ENCODE measurements around the gene CALML3. TPM values are rescaled to one million over a fixed set of nuclear protein-coding genes. Genes with fewer than 3 reads are reported as not detected.

The CALML3 gene
- total and polyA plus RNA-seq, 2 donors (not counting 1 experiment from before 2014, with no cell fraction given) = not detected

DNA sequence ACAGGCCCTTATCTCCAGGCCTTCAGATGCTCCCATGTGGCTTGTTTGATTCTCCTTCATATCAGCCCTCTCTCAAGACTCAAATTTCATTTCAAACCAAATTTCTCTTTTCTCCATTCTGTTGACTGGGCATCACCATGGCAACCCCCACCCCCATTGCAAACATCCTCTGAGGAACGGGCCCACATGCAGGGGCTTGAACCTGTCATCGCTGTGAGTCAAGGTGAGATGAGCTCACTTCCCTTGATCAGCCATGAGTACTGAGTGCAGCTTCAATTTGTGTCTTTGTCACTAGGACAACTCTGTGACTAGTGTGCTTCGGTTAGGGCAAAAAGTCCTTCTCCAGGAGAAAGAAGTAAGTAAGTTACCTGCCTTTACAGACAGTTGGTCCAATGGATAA, 41.9 kb downstream of the CALML3 start:
- H3K27me3 ChIP-seq (ENCODE audit: control insufficient read depth, insufficient read depth, low read length) = no peaks in the 10 kb centered on the region
- no peak overlapping the region for H3K27ac ChIP-seq (ENCODE audit: insufficient read depth, low read length)

DNA sequence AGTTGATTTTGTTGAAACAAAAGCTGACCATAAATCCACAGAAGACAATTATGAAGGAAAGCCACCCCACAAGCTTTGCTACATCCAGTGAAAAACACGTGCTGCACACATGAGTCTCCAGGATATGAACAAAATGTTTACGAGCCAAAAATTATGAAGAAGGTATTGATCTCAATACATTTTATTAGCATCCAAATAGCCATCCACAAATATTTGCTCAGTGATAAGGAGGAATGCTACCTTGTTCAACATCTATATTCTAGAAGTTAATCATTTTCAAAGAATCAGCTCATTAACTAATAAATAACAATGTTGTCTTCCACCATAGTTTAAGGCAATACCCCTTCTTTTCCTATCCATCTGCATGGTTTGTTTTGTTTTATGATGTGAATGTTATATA, 42.7 kb downstream of the CALML3 start:
- Histone ChIP-seq H4K20me1 (ENCODE audit: control insufficient read depth, extremely low read depth, insufficient read depth, low read length) (no peaks in the 10 kb centered on the region), H3K9me3 (ENCODE audit: control insufficient read depth, insufficient read depth, low read depth, low read length) (no peaks in the 10 kb centered on the region), H3K4me3 (replicated peaks in 1 of 4; ENCODE audit: control extremely low read depth in 1 of 4, insufficient read depth in 1 of 4, low read depth in 3 of 4, low read length in 4 of 4) (no peak overlapping the region), H3K4me2 (ENCODE audit: extremely low read depth, insufficient read depth, low read length) (no peak overlapping the region), H3K4me1 (ENCODE audit: control insufficient read depth, extremely low read depth, insufficient read depth, low read length) (peaks cover 7% of the 10 kb centered on the region), H3K79me2 (ENCODE audit: control insufficient read depth, insufficient read depth, low read length) (no peaks in the 10 kb centered on the region), H3K9ac (ENCODE audit: insufficient read depth, low read length) (no peak overlapping the region), H3K27me3 (ENCODE audit: control insufficient read depth, insufficient read depth, low read length) (no peaks in the 10 kb centered on the region), H3K36me3 (ENCODE audit: control insufficient read depth, insufficient read depth, low read length) (no peaks in the 10 kb centered on the region), H3K27ac (ENCODE audit: insufficient read depth, low read length) (no peak overlapping the region), H2AFZ (ENCODE audit: low read length) (no peak overlapping the region)
- TF ChIP-seq, protein P1, sequence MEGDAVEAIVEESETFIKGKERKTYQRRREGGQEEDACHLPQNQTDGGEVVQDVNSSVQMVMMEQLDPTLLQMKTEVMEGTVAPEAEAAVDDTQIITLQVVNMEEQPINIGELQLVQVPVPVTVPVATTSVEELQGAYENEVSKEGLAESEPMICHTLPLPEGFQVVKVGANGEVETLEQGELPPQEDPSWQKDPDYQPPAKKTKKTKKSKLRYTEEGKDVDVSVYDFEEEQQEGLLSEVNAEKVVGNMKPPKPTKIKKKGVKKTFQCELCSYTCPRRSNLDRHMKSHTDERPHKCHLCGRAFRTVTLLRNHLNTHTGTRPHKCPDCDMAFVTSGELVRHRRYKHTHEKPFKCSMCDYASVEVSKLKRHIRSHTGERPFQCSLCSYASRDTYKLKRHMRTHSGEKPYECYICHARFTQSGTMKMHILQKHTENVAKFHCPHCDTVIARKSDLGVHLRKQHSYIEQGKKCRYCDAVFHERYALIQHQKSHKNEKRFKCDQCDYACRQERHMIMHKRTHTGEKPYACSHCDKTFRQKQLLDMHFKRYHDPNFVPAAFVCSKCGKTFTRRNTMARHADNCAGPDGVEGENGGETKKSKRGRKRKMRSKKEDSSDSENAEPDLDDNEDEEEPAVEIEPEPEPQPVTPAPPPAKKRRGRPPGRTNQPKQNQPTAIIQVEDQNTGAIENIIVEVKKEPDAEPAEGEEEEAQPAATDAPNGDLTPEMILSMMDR (conservative IDR thresholded peaks at IDR 0.05 in 1 of 2, IDR thresholded peaks at IDR 0.05 in 1 of 2; ENCODE audit: low read depth in 1 of 2, low read length in 2 of 2) = no peak
- TF ChIP-seq EZH2 (IDR thresholded peaks at IDR 0.05; ENCODE audit: low read length, missing control alignments) = no peak
- no peak for DNase-seq (ENCODE audit: low read depth in 2 of 2)

More for the DNA sequence above, 41.9 kb downstream of the CALML3 start:
- DNase-seq (ENCODE audit: low read depth in 2 of 2) = peak in 1 of 2 donors; percentile 43
- Histone ChIP-seq H3K4me3 (replicated peaks in 1 of 4; ENCODE audit: control extremely low read depth in 1 of 4, insufficient read depth in 1 of 4, low read depth in 3 of 4, low read length in 4 of 4) (no peak overlapping the region), H2AFZ (ENCODE audit: low read length) (no peak overlapping the region), H3K9ac (ENCODE audit: insufficient read depth, low read length) (no peak overlapping the region), H3K36me3 (ENCODE audit: control insufficient read depth, insufficient read depth, low read length) (no peaks in the 10 kb centered on the region), H3K79me2 (ENCODE audit: control insufficient read depth, insufficient read depth, low read length) (no peaks in the 10 kb centered on the region), H3K4me1 (ENCODE audit: control insufficient read depth, extremely low read depth, insufficient read depth, low read length) (peaks cover 7% of the 10 kb centered on the region), H4K20me1 (ENCODE audit: control insufficient read depth, extremely low read depth, insufficient read depth, low read length) (no peaks in the 10 kb centered on the region), H3K4me2 (ENCODE audit: extremely low read depth, insufficient read depth, low read length) (no peak overlapping the region), H3K9me3 (ENCODE audit: control insufficient read depth, insufficient read depth, low read depth, low read length) (no peaks in the 10 kb centered on the region)
- TF ChIP-seq, protein P1 (conservative IDR thresholded peaks at IDR 0.05 in 1 of 2, IDR thresholded peaks at IDR 0.05 in 1 of 2; ENCODE audit: low read depth in 1 of 2, low read length in 2 of 2) = no peak
- TF ChIP-seq EZH2 (IDR thresholded peaks at IDR 0.05; ENCODE audit: low read length, missing control alignments) = no peak

DNA sequence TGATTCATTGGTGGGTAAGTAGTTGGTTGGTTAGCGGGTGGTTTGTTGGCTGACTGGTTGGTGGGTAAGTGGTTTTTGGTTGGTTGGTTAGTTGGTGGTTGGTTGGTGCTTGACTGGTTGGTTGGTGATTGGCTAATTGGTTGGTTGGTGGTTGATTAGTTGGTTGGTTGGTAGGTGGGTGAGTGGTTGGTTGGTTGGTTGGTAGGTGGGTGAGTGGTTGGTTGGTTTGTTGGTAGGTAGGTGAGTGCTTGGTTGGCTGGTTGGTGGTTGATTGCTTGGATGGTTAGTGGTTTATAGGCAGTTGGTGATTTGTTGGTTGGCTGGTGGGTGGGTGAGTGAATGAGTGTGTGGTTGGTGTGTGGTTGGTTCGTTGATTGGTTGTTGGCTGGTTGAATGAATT, 44.2 kb downstream of the CALML3 start:
- peaks cover 6% of the 10 kb centered on the region for H3K4me1 ChIP-seq (ENCODE audit: control insufficient read depth, extremely low read depth, insufficient read depth, low read length)
- no peak overlapping the region for H2AFZ ChIP-seq (ENCODE audit: low read length)
- no peak overlapping the region for H3K4me3 ChIP-seq (replicated peaks in 1 of 4; ENCODE audit: control extremely low read depth in 1 of 4, insufficient read depth in 1 of 4, low read depth in 3 of 4, low read length in 4 of 4)
- H3K4me2 ChIP-seq (ENCODE audit: extremely low read depth, insufficient read depth, low read length) = no peak overlapping the region
- no peaks in the 10 kb centered on the region for H4K20me1 ChIP-seq (ENCODE audit: control insufficient read depth, extremely low read depth, insufficient read depth, low read length)
- H3K9me3 ChIP-seq (ENCODE audit: control insufficient read depth, insufficient read depth, low read depth, low read length) = no peaks in the 10 kb centered on the region
- H3K9ac ChIP-seq (ENCODE audit: insufficient read depth, low read length) = no peak overlapping the region
- TF ChIP-seq EZH2 (IDR thresholded peaks at IDR 0.05; ENCODE audit: low read length, missing control alignments) = no peak
- TF ChIP-seq, protein P1 (conservative IDR thresholded peaks at IDR 0.05 in 1 of 2, IDR thresholded peaks at IDR 0.05 in 1 of 2; ENCODE audit: low read depth in 1 of 2, low read length in 2 of 2) = no peak
- H3K79me2 ChIP-seq (ENCODE audit: control insufficient read depth, insufficient read depth, low read length) = no peaks in the 10 kb centered on the region
- DNase-seq (ENCODE audit: low read depth in 2 of 2) = no peak
- H3K27me3 ChIP-seq (ENCODE audit: control insufficient read depth, insufficient read depth, low read length) = no peaks in the 10 kb centered on the region
- H3K36me3 ChIP-seq (ENCODE audit: control insufficient read depth, insufficient read depth, low read length) = no peaks in the 10 kb centered on the region
- no peak overlapping the region for H3K27ac ChIP-seq (ENCODE audit: insufficient read depth, low read length)
